WTC11 (cell line): Measurements from ENCODE around the gene SIAH3. TPM values are rescaled to one million over a fixed set of nuclear protein-coding genes. Genes with fewer than 3 reads are reported as not detected.

Experiments used
- ATAC-seq: fragments of 200-7000 bp; cut with Tn5 transposase; 2 replicates; pipeline ENCODE4 v1.10.0; 2021; ENCODE audit warnings: mild to moderate bottlenecking, moderate library complexity
- CTCF ChIA-PET: fragments of 300-600 bp; sonication (Branson Sonifier 250); formaldehyde crosslinking; loops from one replicate; lab custom pipeline; 2021; ENCODE audit warnings: antibody characterized with exemption; lab: Charles Lee
- POLR2A ChIA-PET: fragments of 350-600 bp; sonication (Branson Sonifier 250); formaldehyde crosslinking; loops from one replicate; lab custom pipeline; 2021; ENCODE audit warnings: antibody characterized with exemption; lab: Charles Lee
- DNase-seq: peaks from one replicate; pipeline ENCODE4 v3.0.0; 2021; ENCODE audit warnings: low spot score
- H3K27ac Mint-ChIP-seq: 2 replicates; pipeline ENCODE4 v1.8.0; 2021; ENCODE audit warnings: mixed read lengths
- H3K27me3 Mint-ChIP-seq: 2 replicates; pipeline ENCODE4 v1.8.0; 2021; ENCODE audit warnings: low read depth, mild to moderate bottlenecking, moderate library complexity, mixed read lengths
- H3K36me3 Mint-ChIP-seq: 2 replicates; pipeline ENCODE4 v1.8.0; 2021; ENCODE audit warnings: mixed read lengths
- H3K4me1 Mint-ChIP-seq: 2 replicates; pipeline ENCODE4 v1.8.0; 2022; ENCODE audit warnings: mixed read lengths
- H3K4me3 Mint-ChIP-seq: 2 replicates; pipeline ENCODE4 v1.8.0; 2021; ENCODE audit warnings: mild to moderate bottlenecking, moderate library complexity, mixed read lengths
- H3K9me3 Mint-ChIP-seq: 2 replicates; pipeline ENCODE4 v1.8.0; 2021; ENCODE audit warnings: mixed read lengths
- FOXP1 ChIP-seq: sonication (generic); formaldehyde crosslinking; IDR thresholded peaks from 2 replicates; pipeline ENCODE4 v1.8.0; 2022; ENCODE audit warnings: missing genetic modification reagents, mild to moderate bottlenecking, moderate library complexity, borderline replicate concordance
- JAZF1 ChIP-seq: fragments of 250-450 bp; sonication (Bioruptor Pico); IDR thresholded peaks from 2 replicates; pipeline ENCODE4 v1.9.0; 2021; ENCODE audit warnings: moderate library complexity, mild to moderate bottlenecking, inconsistent platforms
- NR2C2 ChIP-seq: sonication (generic); formaldehyde crosslinking; IDR thresholded peaks from 2 replicates; pipeline ENCODE4 v1.8.0; 2022; ENCODE audit warnings: mild to moderate bottlenecking, missing genetic modification reagents
- RELA ChIP-seq: sonication (generic); formaldehyde crosslinking; IDR thresholded peaks from 2 replicates; pipeline ENCODE4 v1.8.1; 2022; ENCODE audit warnings: missing genetic modification reagents, mild to moderate bottlenecking, borderline replicate concordance
- SOX15 ChIP-seq: fragments of 250-450 bp; sonication (Bioruptor Pico); IDR thresholded peaks from 2 replicates; pipeline ENCODE4 v1.9.0; 2021; ENCODE audit warnings: mild to moderate bottlenecking
- TP53 ChIP-seq: sonication (generic); formaldehyde crosslinking; IDR thresholded peaks from 2 replicates; pipeline ENCODE4 v1.8.1; 2023; ENCODE audit warnings: mild to moderate bottlenecking, missing genetic modification reagents
- ZNF138 ChIP-seq: sonication (generic); formaldehyde crosslinking; conservative IDR thresholded peaks from 2 replicates; pipeline ENCODE4 v1.8.1; 2022; ENCODE audit warnings: mild to moderate bottlenecking, moderate library complexity, missing genetic modification reagents
- ZNF263 ChIP-seq: sonication (generic); formaldehyde crosslinking; IDR thresholded peaks from 2 replicates; pipeline ENCODE4 v1.8.1; 2022; ENCODE audit warnings: low read depth, mild to moderate bottlenecking, moderate library complexity, missing genetic modification reagents
- total RNA-seq: library from RNA; stranded (reverse); gene quantifications from 3 replicates; pipeline ENCODE4 v1.2.3, GENCODE V29; 2021
- TF ChIP-seq, protein P1 (sequence below): fragments of 250-450 bp; sonication (Bioruptor Pico); IDR thresholded peaks from 2 replicates; pipeline ENCODE4 v1.9.0; 2021; ENCODE audit warnings: mild to moderate bottlenecking, borderline replicate concordance
- TF ChIP-seq, protein P2 (sequence below): sonication (generic); formaldehyde crosslinking; conservative IDR thresholded peaks from 2 replicates; pipeline ENCODE4 v1.8.1; 2022; ENCODE audit warnings: mild to moderate bottlenecking, missing genetic modification reagents
- TF ChIP-seq, protein P3 (sequence below): sonication (generic); formaldehyde crosslinking; IDR thresholded peaks from 2 replicates; pipeline ENCODE4 v1.8.1; 2023; ENCODE audit warnings: mild to moderate bottlenecking, missing genetic modification reagents, moderate library complexity
- TF ChIP-seq, protein P4 (sequence below): sonication (generic); formaldehyde crosslinking; IDR thresholded peaks from 2 replicates; pipeline ENCODE4 v1.8.1; 2022; ENCODE audit warnings: mild to moderate bottlenecking, missing genetic modification reagents, moderate library complexity, borderline replicate concordance
- TF ChIP-seq, protein P5 (sequence below): sonication (generic); formaldehyde crosslinking; IDR thresholded peaks from 2 replicates; pipeline ENCODE4 v1.8.1; 2022; ENCODE audit warnings: low read depth, mild to moderate bottlenecking, moderate library complexity, missing genetic modification reagents, borderline replicate concordance
- TF ChIP-seq, protein P6 (sequence below): sonication (generic); formaldehyde crosslinking; IDR thresholded peaks from 2 replicates; pipeline ENCODE4 v1.8.1; 2022; ENCODE audit warnings: mild to moderate bottlenecking, moderate library complexity, missing genetic modification reagents
- TF ChIP-seq, protein P7 (sequence below): sonication (generic); formaldehyde crosslinking; IDR thresholded peaks from 2 replicates; pipeline ENCODE4 v1.8.0; 2022; ENCODE audit warnings: mild to moderate bottlenecking, missing genetic modification reagents
- TF ChIP-seq, protein P8 (sequence below): sonication (generic); formaldehyde crosslinking; IDR thresholded peaks from 2 replicates; pipeline ENCODE4 v1.8.1; 2023; ENCODE audit warnings: mild to moderate bottlenecking, moderate library complexity, missing genetic modification reagents

Gene SIAH3
- total RNA-seq, 1 experiment from 2014 or later, result 0.31 TPM

DNA sequence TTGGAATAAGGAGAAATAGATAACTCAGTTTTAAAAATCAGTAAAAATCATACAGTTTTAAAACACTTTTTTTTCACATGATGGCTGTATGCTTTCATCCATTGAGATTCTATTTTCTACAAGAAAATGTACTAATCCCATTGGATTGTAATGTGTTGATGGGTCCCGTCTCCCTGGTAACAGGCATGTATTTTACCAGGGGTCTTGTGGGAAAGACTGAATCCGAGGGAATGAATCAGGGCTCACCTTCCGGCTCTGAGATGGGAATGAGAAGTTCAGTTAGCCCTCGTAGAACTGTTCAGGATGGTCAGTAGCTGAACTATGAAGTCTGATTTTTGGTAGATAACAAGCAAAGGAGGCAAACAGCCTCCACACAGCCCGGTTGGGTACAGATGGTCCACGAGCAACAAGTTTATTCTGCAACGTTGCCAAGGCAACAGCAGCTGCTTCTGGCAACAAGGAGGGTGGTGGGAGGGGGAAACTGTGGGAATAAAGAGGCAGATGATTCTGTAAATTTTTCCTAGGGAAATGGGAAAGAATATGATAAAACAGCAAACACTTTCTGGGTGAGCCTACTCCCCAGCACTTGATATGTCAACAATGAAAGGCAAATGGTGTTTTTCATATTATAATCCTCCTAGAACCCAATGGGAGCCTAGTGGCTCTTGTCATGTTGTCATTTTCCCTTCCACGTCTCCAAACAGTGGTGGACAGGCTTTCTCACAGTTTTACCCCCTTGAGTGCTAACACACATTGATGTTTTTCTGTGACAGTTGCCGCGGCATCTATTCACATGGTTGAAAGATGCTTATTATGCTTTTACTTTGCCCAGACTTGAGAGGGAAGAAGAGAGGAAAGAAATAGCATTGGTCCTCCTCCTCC lies 12.4 kb upstream of the SIAH3 start:
- ChIA-PET CTCF (no interaction called here), POLR2A (no interaction called here)
- Mint-ChIP-seq H3K27me3 (no peaks in the 10 kb centered on the region), H3K27ac (no peak overlapping the region), H3K36me3 (no peaks in the 10 kb centered on the region), H3K4me1 (peaks cover 15% of the 10 kb centered on the region), H3K4me3 (no peak overlapping the region)
- ATAC-seq (no peak), DNase-seq (no peak)
- TF ChIP-seq, protein P1, sequence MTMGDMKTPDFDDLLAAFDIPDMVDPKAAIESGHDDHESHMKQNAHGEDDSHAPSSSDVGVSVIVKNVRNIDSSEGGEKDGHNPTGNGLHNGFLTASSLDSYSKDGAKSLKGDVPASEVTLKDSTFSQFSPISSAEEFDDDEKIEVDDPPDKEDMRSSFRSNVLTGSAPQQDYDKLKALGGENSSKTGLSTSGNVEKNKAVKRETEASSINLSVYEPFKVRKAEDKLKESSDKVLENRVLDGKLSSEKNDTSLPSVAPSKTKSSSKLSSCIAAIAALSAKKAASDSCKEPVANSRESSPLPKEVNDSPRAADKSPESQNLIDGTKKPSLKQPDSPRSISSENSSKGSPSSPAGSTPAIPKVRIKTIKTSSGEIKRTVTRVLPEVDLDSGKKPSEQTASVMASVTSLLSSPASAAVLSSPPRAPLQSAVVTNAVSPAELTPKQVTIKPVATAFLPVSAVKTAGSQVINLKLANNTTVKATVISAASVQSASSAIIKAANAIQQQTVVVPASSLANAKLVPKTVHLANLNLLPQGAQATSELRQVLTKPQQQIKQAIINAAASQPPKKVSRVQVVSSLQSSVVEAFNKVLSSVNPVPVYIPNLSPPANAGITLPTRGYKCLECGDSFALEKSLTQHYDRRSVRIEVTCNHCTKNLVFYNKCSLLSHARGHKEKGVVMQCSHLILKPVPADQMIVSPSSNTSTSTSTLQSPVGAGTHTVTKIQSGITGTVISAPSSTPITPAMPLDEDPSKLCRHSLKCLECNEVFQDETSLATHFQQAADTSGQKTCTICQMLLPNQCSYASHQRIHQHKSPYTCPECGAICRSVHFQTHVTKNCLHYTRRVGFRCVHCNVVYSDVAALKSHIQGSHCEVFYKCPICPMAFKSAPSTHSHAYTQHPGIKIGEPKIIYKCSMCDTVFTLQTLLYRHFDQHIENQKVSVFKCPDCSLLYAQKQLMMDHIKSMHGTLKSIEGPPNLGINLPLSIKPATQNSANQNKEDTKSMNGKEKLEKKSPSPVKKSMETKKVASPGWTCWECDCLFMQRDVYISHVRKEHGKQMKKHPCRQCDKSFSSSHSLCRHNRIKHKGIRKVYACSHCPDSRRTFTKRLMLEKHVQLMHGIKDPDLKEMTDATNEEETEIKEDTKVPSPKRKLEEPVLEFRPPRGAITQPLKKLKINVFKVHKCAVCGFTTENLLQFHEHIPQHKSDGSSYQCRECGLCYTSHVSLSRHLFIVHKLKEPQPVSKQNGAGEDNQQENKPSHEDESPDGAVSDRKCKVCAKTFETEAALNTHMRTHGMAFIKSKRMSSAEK (CRISPR knock-in tag), result no peak
- TF ChIP-seq RELA (CRISPR knock-in tag), result no peak
- TF ChIP-seq FOXP1 (CRISPR knock-in tag), result no peak
- TF ChIP-seq, protein P2, sequence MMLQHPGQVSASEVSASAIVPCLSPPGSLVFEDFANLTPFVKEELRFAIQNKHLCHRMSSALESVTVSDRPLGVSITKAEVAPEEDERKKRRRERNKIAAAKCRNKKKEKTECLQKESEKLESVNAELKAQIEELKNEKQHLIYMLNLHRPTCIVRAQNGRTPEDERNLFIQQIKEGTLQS (CRISPR knock-in tag), result no peak
- no peak for TF ChIP-seq ZNF263 (CRISPR knock-in tag)
- TF ChIP-seq, protein P3, sequence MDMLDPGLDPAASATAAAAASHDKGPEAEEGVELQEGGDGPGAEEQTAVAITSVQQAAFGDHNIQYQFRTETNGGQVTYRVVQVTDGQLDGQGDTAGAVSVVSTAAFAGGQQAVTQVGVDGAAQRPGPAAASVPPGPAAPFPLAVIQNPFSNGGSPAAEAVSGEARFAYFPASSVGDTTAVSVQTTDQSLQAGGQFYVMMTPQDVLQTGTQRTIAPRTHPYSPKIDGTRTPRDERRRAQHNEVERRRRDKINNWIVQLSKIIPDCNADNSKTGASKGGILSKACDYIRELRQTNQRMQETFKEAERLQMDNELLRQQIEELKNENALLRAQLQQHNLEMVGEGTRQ (CRISPR knock-in tag), result no peak
- no peak for TF ChIP-seq ZNF138 (CRISPR knock-in tag)
- no peak for TF ChIP-seq SOX15 (CRISPR knock-in tag)
- TF ChIP-seq, protein P4, sequence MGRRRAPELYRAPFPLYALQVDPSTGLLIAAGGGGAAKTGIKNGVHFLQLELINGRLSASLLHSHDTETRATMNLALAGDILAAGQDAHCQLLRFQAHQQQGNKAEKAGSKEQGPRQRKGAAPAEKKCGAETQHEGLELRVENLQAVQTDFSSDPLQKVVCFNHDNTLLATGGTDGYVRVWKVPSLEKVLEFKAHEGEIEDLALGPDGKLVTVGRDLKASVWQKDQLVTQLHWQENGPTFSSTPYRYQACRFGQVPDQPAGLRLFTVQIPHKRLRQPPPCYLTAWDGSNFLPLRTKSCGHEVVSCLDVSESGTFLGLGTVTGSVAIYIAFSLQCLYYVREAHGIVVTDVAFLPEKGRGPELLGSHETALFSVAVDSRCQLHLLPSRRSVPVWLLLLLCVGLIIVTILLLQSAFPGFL (CRISPR knock-in tag), result no peak
- no peak for TF ChIP-seq TP53 (CRISPR knock-in tag)
- TF ChIP-seq, protein P5, sequence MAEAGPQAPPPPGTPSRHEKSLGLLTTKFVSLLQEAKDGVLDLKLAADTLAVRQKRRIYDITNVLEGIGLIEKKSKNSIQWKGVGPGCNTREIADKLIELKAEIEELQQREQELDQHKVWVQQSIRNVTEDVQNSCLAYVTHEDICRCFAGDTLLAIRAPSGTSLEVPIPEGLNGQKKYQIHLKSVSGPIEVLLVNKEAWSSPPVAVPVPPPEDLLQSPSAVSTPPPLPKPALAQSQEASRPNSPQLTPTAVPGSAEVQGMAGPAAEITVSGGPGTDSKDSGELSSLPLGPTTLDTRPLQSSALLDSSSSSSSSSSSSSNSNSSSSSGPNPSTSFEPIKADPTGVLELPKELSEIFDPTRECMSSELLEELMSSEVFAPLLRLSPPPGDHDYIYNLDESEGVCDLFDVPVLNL, result no peak
- TF ChIP-seq, protein P6, sequence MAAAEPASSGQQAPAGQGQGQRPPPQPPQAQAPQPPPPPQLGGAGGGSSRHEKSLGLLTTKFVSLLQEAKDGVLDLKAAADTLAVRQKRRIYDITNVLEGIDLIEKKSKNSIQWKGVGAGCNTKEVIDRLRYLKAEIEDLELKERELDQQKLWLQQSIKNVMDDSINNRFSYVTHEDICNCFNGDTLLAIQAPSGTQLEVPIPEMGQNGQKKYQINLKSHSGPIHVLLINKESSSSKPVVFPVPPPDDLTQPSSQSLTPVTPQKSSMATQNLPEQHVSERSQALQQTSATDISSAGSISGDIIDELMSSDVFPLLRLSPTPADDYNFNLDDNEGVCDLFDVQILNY (CRISPR knock-in tag), result no peak
- TF ChIP-seq, protein P7, sequence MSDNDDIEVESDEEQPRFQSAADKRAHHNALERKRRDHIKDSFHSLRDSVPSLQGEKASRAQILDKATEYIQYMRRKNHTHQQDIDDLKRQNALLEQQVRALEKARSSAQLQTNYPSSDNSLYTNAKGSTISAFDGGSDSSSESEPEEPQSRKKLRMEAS, result no peak
- TF ChIP-seq, all 79 proteins: peak for 0
- H3K9me3 Mint-ChIP-seq, result peaks cover 3% of the 10 kb centered on the region; the same call in 1 of the 2 replicates

DNA sequence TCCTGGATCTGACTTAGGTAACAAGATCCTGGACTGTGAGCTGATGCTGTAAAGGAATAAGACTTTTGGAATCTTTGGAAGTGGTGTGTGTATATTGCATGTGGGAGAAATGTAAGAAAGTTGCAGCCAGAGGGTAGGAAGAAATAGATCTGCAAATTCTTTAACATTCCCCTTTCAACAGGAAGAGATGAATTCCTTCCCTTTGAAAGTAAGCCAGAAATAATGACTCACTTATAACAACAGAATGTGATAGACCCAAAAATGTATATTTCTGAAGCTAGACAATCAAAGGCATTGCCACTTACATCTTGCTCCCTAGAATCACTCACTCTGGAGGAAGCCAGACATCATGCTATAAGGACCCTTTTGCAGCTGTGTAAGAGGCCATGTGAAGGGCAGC lies 9.8 kb upstream of the SIAH3 start:
- no peaks in the 10 kb centered on the region for H3K9me3 Mint-ChIP-seq
- DNase-seq (no peak), ATAC-seq (no peak)
- H3K36me3 Mint-ChIP-seq, result no peaks in the 10 kb centered on the region
- H3K27ac Mint-ChIP-seq, result no peak overlapping the region
- ChIA-PET CTCF (interaction anchor here (1.8 kb wide), 1 partner anchor 19 kb away, joined by 7 read pairs; no protein-coding TSS in a partner anchor), POLR2A (no interaction called here)
- no peak overlapping the region for H3K4me3 Mint-ChIP-seq
- no peaks in the 10 kb centered on the region for H3K27me3 Mint-ChIP-seq
- peaks cover 17% of the 10 kb centered on the region for H3K4me1 Mint-ChIP-seq
- TF ChIP-seq, protein P1 (CRISPR knock-in tag), result no peak
- TF ChIP-seq JAZF1 (CRISPR knock-in tag) (no peak), ZNF138 (CRISPR knock-in tag) (no peak), NR2C2 (no peak)
- TF ChIP-seq, protein P8, sequence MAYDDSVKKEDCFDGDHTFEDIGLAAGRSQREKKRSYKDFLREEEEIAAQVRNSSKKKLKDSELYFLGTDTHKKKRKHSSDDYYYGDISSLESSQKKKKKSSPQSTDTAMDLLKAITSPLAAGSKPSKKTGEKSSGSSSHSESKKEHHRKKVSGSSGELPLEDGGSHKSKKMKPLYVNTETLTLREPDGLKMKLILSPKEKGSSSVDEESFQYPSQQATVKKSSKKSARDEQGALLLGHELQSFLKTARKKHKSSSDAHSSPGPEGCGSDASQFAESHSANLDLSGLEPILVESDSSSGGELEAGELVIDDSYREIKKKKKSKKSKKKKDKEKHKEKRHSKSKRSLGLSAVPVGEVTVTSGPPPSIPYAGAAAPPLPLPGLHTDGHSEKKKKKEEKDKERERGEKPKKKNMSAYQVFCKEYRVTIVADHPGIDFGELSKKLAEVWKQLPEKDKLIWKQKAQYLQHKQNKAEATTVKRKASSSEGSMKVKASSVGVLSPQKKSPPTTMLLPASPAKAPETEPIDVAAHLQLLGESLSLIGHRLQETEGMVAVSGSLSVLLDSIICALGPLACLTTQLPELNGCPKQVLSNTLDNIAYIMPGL (CRISPR knock-in tag), result no peak
